Thyroid gland (tissue), 4 donors: ENCODE measurements around the gene CGB7. TPM values are rescaled to one million over a fixed set of nuclear protein-coding genes. Genes with fewer than 3 reads are reported as not detected.
A peak's percentile ranks its signal among the peaks of the same experiment; 100 is the strongest.

Source experiments
- DNase-seq, 2 donors: peaks; one replicate each; pipeline ENCODE4 v3.0.0-alpha.2; 2019
- H3K27ac ChIP-seq, 3 donors: fragments of 200-600 bp; sonication (generic); 1 replicate in 2 of 3; 2 replicates in 1 of 3; pipeline ENCODE4 v1.5.1; 2016 to 2019; ENCODE audit warnings: mild to moderate bottlenecking in 1 of 3, moderate library complexity in 1 of 3
- H3K27me3 ChIP-seq: fragments of 200-600 bp; sonication (generic); one replicate; pipeline ENCODE4 v1.5.1; 2019
- H3K36me3 ChIP-seq, 2 donors: fragments of 200-600 bp; sonication (generic); one replicate each; pipeline ENCODE4 v1.5.1; 2016 to 2019
- H3K4me1 ChIP-seq, 2 donors: fragments of 200-600 bp; sonication (generic); one replicate each; pipeline ENCODE4 v1.5.1; 2017 to 2019
- H3K4me3 ChIP-seq, 3 donors: fragments of 200-600 bp; sonication (generic); replicated peaks in 1 of 3; 1 replicate in 2 of 3; 2 replicates in 1 of 3; pipeline ENCODE4 v1.5.1; 2016; ENCODE audit warnings: mild to moderate bottlenecking in 1 of 3
- H3K9me3 ChIP-seq: fragments of 200-600 bp; sonication (generic); one replicate; pipeline ENCODE4 v1.5.1; 2017
- CTCF ChIP-seq, 6 experiments: fragments of 200-600 bp in 3 of 6; fragments of 450-650 bp in 3 of 6; sonication (generic) in 3 of 6; IDR thresholded peaks; one replicate each; pipeline ENCODE4 v1.5.1; 2016 to 2019; ENCODE audit warnings: antibody characterized with exemption in 6 of 6, mild to moderate bottlenecking in 2 of 6, inconsistent platforms in 1 of 6, moderate library complexity in 1 of 6
- POLR2A ChIP-seq, 2 donors: fragments of 450-650 bp; IDR thresholded peaks; one replicate each; pipeline ENCODE4 v1.6.1; 2017; ENCODE audit warnings: antibody characterized with exemption in 2 of 2, mild to moderate bottlenecking in 2 of 2, moderate library complexity in 1 of 2
- WGBS, 2 donors: methylation state at CpG; one replicate each; pipeline ENCODE4 v1.1.5; 2017; 5-methylcytosine and 5-hydroxymethylcytosine counted together
- intact Hi-C: fragments of 100-400 bp; cut with DNase I; formaldehyde crosslinking; loops from one replicate; pipeline ENCODE4 v1.15.1; 2023
- total RNA-seq, 4 donors: library from RNA; depleted of rRNA; stranded (reverse); fragments of >200 nt; gene quantifications; one replicate each; pipeline ENCODE4 v1.2.3, GENCODE V29; 2016

The CGB7 gene
- total RNA-seq, 4 donors from 2014 or later, result not detected

- peak overlapping the region; percentile 60 to 80 (median 77) for H3K4me3 ChIP-seq
- H3K36me3 ChIP-seq, result peaks cover 11 to 14% of the 10 kb centered on the region in 2 donors
- no peaks in the 10 kb centered on the region for H3K9me3 ChIP-seq
- TF ChIP-seq POLR2A (IDR thresholded peaks at IDR 0.05), result no peak
- TF ChIP-seq CTCF (IDR thresholded peaks at IDR 0.05), result no peak
- WGBS, 2 donors, result 0 to 2% methylated on average over 14 of the region's 14 CpGs
- intact Hi-C loops, result no loop called here
- peaks cover 11 to 25% of the 10 kb centered on the region in 2 donors for H3K4me1 ChIP-seq
- H3K27ac ChIP-seq, result peak overlapping the region in 2 of 3 donors; percentile 70 to 89
- H3K27me3 ChIP-seq, result no peaks in the 10 kb centered on the region
- DNase-seq, result no peak
These were observed 28.3 kb upstream of the CGB7 start for GRCh38 chr19:49085868-49086232.

GRCh38 chr19:49085020-49085867, 27.7 kb upstream of the CGB7 start, which contains the start of gene SNRNP70:
Gene SNRNP70, plus strand, starts transcription at chr19:49085451. Its CDS starts 964 bp downstream, at chr19:49086415.
- Histone ChIP-seq H3K27ac (peak within 1 kb of the TSS; percentile 70 to 89 (median 79)), H3K4me1 (peaks cover 11 to 25% of the 10 kb centered on the region in 2 donors), H3K36me3 (peaks cover 4 to 8% of the 10 kb centered on the region in 2 donors), H3K4me3 (peak within 1 kb of the TSS; percentile 60 to 80 (median 77)), H3K9me3 (no peaks in the 10 kb centered on the region), H3K27me3 (no peaks in the 10 kb centered on the region)
- intact Hi-C loops, result no loop called here
- 0 to 1% methylated on average over 20 to 69 of the region's 89 CpGs for WGBS, 2 donors
- peak; percentile 99 to 100 for DNase-seq
- TF ChIP-seq POLR2A (IDR thresholded peaks at IDR 0.05) (peak; percentile 55 to 87), CTCF (IDR thresholded peaks at IDR 0.05) (peak in 1 of 6 experiments; percentile 21)

GRCh38 chr19:49084206-49085019, 26.9 kb upstream of the CGB7 start:
- Histone ChIP-seq H3K27ac (peak overlapping the region; percentile 70 to 89 (median 79)), H3K36me3 (peaks cover 0 to 3% of the 10 kb centered on the region in 2 donors), H3K4me3 (peak overlapping the region in 1 of 3 donors; percentile 18), H3K9me3 (no peaks in the 10 kb centered on the region), H3K4me1 (peaks cover 11 to 25% of the 10 kb centered on the region in 2 donors), H3K27me3 (no peaks in the 10 kb centered on the region)
- 51 to 56% methylated on average over 26 of the region's 26 CpGs for WGBS, 2 donors
- intact Hi-C loops, result no loop called here
- no peak for TF ChIP-seq POLR2A (IDR thresholded peaks at IDR 0.05)
- no peak for TF ChIP-seq CTCF (IDR thresholded peaks at IDR 0.05)
- peak; percentile 42 to 43 for DNase-seq

GRCh38 chr19:49081273-49081672, 23.7 kb upstream of the CGB7 start:
- Histone ChIP-seq H3K4me3 (no peak overlapping the region), H3K27me3 (no peaks in the 10 kb centered on the region), H3K9me3 (no peaks in the 10 kb centered on the region), H3K36me3 (no peaks in the 10 kb centered on the region), H3K4me1 (peaks cover 0 to 8% of the 10 kb centered on the region in 2 donors), H3K27ac (no peak overlapping the region)
- 100% methylated on average over 1 of the region's 1 CpG for WGBS, 2 donors
- intact Hi-C loops, result no loop called here
- TF ChIP-seq POLR2A (IDR thresholded peaks at IDR 0.05) (no peak), CTCF (IDR thresholded peaks at IDR 0.05) (no peak)
- DNase-seq, result no peak
